Measurements from ENCODE around the gene FN1.

Gene FN1

DNA sequence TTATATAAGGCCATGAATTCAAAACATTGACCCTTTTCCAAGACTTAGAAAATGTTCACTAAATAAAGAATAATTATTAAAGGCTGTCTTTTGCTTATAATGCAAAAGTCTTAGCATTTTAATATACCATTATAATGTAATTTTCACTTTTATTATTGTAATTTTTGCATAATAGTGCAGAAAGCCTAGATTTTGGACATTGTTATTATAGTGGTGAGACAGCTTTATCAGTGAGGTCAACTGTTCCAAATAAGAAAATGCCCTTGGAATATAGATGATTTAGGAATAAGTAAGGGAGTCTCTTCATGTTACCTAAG is 67.4 kb downstream of the FN1 start:
- FAIRE-seq (no peak), DNase-seq (ENCODE audit: insufficient read length, low spot score) (no peak)
- TF ChIP-seq, protein P1, sequence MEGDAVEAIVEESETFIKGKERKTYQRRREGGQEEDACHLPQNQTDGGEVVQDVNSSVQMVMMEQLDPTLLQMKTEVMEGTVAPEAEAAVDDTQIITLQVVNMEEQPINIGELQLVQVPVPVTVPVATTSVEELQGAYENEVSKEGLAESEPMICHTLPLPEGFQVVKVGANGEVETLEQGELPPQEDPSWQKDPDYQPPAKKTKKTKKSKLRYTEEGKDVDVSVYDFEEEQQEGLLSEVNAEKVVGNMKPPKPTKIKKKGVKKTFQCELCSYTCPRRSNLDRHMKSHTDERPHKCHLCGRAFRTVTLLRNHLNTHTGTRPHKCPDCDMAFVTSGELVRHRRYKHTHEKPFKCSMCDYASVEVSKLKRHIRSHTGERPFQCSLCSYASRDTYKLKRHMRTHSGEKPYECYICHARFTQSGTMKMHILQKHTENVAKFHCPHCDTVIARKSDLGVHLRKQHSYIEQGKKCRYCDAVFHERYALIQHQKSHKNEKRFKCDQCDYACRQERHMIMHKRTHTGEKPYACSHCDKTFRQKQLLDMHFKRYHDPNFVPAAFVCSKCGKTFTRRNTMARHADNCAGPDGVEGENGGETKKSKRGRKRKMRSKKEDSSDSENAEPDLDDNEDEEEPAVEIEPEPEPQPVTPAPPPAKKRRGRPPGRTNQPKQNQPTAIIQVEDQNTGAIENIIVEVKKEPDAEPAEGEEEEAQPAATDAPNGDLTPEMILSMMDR (IDR thresholded peaks at IDR 0.05; ENCODE audit: insufficient read depth, missing control alignments), result no peak

DNA sequence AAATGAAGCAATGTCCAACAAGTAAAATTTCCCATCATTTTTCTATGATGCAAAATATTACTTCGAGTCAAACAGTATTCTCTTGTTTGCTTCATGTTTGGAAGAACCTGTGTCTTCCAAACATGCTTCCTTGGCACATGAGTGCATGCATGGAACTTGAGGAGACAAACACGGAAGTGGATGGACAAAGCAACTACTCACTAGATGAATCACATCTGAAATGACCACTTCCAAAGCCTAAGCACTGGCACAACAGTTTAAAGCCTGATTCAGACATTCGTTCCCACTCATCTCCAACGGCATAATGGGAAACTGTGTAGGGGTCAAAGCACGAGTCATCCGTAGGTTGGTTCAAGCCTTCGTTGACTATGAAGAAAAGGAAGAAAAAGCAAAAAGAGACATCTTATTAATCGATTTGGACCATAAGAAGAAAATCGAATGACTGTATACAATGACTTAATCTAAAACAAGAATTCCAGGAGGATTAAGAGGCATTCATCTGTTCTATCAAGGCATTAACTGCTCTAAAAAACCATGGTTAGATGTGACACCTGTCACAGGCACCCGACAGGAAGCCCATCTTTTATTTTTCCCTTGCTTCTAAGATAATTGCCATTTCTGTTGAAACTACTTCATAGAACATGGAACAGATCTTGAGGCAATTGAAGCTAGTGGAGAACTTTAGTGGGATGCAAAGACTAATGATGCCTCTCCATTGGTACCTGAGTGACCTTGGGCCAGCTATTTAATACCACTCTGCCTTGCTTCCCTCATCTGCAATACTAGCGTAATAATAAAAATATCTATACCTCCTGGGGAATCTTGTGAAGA is 68.0 kb downstream of the FN1 start:
- no peak for DNase-seq (ENCODE audit: insufficient read length, low spot score)
- no peak for FAIRE-seq
- TF ChIP-seq, protein P1 (IDR thresholded peaks at IDR 0.05; ENCODE audit: insufficient read depth, missing control alignments), result no peak

DNA sequence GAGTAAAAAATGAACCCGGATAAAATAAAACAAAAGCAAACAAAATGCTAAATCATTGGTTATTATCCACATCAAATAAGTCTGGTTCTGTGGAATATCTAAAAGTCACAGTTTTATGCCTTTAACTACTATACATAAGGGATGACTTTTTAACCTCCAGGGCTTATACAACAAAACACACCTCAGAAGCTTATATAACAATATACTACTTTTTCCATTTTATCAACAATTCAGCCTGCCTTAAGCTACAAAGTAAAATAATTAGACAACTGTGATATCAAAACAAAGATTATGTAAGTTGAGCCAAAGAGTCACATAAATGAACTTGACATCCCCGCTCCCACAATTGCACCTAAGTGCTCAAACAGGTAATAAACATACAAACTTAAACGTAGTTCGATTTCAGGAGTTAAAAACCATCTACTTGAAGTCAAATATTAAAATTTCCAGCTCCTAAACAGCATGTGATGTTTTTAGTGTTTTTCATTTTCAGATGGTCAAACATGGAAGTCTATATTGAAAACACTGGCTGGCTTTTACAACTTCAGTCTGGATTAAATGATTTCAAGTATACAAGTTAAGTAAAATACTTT is 69.3 kb downstream of the FN1 start:
- no peak for DNase-seq (ENCODE audit: insufficient read length, low spot score)
- TF ChIP-seq, protein P1 (IDR thresholded peaks at IDR 0.05; ENCODE audit: insufficient read depth, missing control alignments), result no peak
- no peak for FAIRE-seq

DNA sequence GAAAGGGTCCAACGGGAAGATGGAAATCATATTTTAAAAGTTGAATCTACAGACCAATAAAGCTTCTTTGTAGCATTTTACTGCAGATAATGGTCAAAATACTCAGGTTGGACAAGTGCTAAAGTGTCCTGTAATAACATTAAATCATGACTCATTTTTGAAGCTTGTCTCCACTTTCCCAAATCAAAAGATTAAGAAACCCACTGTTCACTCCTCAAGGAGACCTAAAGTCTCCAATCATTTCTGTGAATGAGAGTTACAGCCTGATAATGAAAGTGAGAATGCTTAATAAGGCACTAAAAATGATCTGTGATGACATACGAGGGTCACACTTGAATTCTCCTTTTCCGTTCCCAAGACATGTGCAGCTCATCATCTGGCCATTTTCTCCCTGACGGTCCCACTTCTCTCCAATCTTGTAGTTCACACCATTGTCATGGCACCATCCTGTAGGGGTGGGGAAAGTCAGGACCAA is 70.6 kb downstream of the FN1 start:
- DNase-seq (ENCODE audit: insufficient read length, low spot score) (no peak), FAIRE-seq (no peak)
- TF ChIP-seq, protein P1 (IDR thresholded peaks at IDR 0.05; ENCODE audit: insufficient read depth, missing control alignments), result no peak

DNA sequence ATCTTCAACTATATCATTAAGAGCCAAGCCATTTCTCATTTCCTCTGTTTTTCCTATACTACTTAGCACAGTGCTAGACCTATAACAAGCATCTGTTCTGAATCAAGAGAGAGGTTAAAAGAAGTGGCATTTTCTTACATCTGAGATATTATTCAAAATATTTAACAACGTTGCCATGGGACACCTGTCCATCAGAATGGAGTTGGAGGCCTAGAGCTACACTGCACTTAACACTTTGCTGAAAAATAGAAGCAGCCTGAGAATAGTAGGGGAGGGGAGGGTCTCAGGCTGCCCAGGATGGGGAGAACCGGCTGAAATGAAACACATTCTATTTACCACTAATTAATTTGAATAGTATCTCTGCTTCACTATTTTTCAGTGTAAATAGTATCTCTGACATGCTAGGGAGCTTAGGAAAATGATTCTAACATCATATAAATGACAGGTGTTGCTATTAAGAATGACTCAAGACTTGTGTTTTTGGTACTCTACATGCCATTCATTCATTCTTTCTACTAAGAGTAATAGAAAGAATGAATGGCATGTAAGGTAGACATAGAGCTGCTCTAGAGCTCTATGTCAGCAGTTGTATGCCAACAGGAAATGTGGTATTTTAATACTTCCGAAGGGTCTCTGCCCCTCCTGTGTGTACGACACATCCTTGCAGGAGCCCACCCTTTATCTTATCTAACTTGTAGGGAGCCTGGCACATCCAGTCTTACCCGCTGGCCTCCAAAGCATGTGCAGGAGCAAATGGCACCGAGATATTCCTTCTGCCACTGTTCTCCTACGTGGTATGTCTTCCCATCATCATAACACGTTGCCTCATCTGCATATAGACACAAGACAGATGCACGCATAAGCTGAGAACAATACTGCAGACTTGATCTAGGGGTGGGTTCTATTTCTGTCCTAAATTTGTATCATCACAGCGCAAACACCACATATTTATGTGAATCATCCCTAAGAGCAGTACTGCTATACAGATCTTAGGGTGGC is 71.4 kb downstream of the FN1 start:
- DNase-seq (ENCODE audit: insufficient read length, low spot score), result no peak
- TF ChIP-seq, protein P1 (IDR thresholded peaks at IDR 0.05; ENCODE audit: insufficient read depth, missing control alignments), result no peak
- no peak for FAIRE-seq

DNA sequence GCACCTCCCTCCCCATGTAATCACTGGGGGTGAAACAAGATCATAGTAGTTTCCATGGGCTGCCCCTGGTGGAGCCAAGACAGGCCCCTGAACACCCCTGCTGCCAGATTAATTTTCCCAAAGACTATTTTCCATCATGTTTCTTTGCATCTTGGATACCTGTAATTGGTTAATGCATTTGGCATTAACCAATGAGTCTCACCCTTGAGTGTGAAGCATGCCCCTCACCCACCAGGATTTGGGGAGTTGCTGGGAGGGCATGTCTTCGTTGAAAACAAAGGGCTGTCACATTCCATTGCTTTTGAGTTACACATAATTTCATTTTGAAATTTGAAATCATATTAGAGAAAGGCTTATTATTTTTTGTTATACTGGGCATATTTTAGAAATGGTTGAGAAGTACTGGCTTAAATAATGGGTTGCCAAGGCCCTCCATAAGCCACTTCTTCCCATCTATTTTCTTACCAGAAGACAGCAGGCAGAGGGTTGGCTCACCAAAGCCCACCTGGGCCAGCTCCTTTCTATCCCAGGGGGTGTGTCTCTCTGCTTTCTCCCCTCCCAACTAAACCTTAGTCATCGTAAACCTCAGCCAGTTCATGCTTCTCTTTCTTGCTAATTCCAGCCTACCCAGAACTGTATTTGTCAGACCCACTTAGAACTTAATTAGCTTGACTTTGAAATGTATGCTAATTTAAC is 72.3 kb downstream of the FN1 start:
- no peak for DNase-seq (ENCODE audit: insufficient read length, low spot score)
- no peak for FAIRE-seq
- TF ChIP-seq, protein P1 (IDR thresholded peaks at IDR 0.05; ENCODE audit: insufficient read depth, missing control alignments), result no peak
